Measurements from ENCODE around the gene MFSD2A.
A peak's percentile ranks its signal among the peaks of the same experiment; 100 is the strongest.
"Not testable (repeated sequence)": the region's sequence is repeated elsewhere in the genome, so short reads cannot be mapped to it uniquely, and the experiment has no call there.

MFSD2A gene

GRCh38 chr1:39940253-39940652 lies 14.7 kb upstream of the MFSD2A start:
- DNase-seq: peak in 5 of 56 donors; percentile 7 to 32 (median 13)

GRCh38 chr1:39940980-39941871 lies 13.7 kb upstream of the MFSD2A start:
- DNase-seq: no peak

- no peak for DNase-seq
These were observed 11.3 kb upstream of the MFSD2A start for GRCh38 chr1:39943471-39944290.

GRCh38 chr1:39944410-39945112 lies 10.4 kb upstream of the MFSD2A start:
- no peak for DNase-seq

GRCh38 chr1:39946216-39946615 lies 8.7 kb upstream of the MFSD2A start:
- no peak for DNase-seq

GRCh38 chr1:39947260-39947659 lies 7.7 kb upstream of the MFSD2A start:
- no peak for DNase-seq

GRCh38 chr1:39949891-39950290 lies 5.1 kb upstream of the MFSD2A start:
- DNase-seq: no peak

GRCh38 chr1:39951926-39952325 lies 3.0 kb upstream of the MFSD2A start:
- no peak for DNase-seq

- DNase-seq: peak in 42 of 56 donors; percentile 16 to 81 (median 50)
These were observed 2.4 kb upstream of the MFSD2A start for GRCh38 chr1:39952359-39953110.

- DNase-seq: no peak
These were observed 548 bp upstream of the MFSD2A start for GRCh38 chr1:39954324-39954869.

- DNase-seq: peak in 14 of 56 donors; percentile 6 to 51 (median 28)
These were observed 898 bp downstream of the MFSD2A start for GRCh38 chr1:39955547-39956539.

GRCh38 chr1:39957299-39958015 lies 2.5 kb downstream of the MFSD2A start:
- peak in 32 of 56 donors; percentile 12 to 82 (median 53) for DNase-seq

GRCh38 chr1:39958403-39959200 lies 3.7 kb downstream of the MFSD2A start:
- peak in 16 of 56 donors; percentile 12 to 59 (median 32) for DNase-seq

- DNase-seq: no peak
These were observed 4.8 kb downstream of the MFSD2A start for GRCh38 chr1:39959651-39960333.

GRCh38 chr1:39960431-39960958 lies 5.5 kb downstream of the MFSD2A start:
- peak in 18 of 56 donors; percentile 8 to 65 (median 22) for DNase-seq

- DNase-seq: no peak
These were observed 7.5 kb downstream of the MFSD2A start for GRCh38 chr1:39962450-39962825.

GRCh38 chr1:39962964-39963363 lies 8.0 kb downstream of the MFSD2A start:
- DNase-seq: not testable (repeated sequence)

All from amygdala (tissue), 56 donors.